ENCODE measurements around the gene MAGEB2. TPM values are rescaled to one million over a fixed set of nuclear protein-coding genes. Genes with fewer than 3 reads are reported as not detected.
A peak's percentile ranks its signal among the peaks of the same experiment; 100 is the strongest.

The MAGEB2 gene
- total and polyA plus RNA-seq, 5 donors from 2014 or later = not detected

DNA sequence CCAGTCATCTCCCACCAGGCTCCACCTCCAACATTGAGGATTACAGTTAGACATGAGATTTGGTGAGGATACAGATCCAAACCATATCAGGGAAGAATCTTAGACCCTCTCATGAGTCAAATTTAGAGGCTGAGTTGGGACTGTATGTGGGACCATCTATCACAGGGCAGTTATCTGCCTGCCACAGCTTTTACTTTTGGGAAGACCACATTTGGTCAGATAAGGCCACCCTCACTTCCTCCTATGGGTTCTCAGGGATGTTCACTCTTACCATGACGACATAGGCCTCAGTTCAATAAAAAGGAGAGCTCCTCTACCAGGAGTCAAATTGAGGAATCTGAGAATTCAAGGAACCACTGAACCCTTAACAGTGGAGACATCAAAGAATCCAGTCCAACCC, 2.1 kb downstream of the MAGEB2 start:
- H3K4me3 ChIP-seq (ENCODE audit: low read depth, low read length) = no peak overlapping the region
- Mint-ChIP-seq H3K9me3 (peaks cover 0 to 2% (median 0%) of the 10 kb centered on the region in 7 donors), H3K27me3 (no peaks in the 10 kb centered on the region), H3K4me1 (no peaks in the 10 kb centered on the region), H3K36me3 (no peaks in the 10 kb centered on the region), H3K27ac (no peak overlapping the region), H3K4me3 (no peak overlapping the region)
- H3K36me3 ChIP-seq (ENCODE audit: control insufficient read depth, insufficient read depth, low read length) = no peaks in the 10 kb centered on the region
- DNase-seq (no peak), ATAC-seq (ENCODE audit: low read depth in 2 of 2) (no peak)
- H3K27me3 ChIP-seq (ENCODE audit: control insufficient read depth, insufficient read depth, low read length) = no peaks in the 10 kb centered on the region
- H3K9me3 ChIP-seq (ENCODE audit: control insufficient read depth in 2 of 2, low read length in 2 of 2) = no peaks in the 10 kb centered on the region
- H3K27ac ChIP-seq (ENCODE audit: insufficient read depth, low read length, poor library complexity, severe bottlenecking) = no peak overlapping the region
- no peaks in the 10 kb centered on the region for H3K4me1 ChIP-seq (ENCODE audit: control insufficient read depth, insufficient read depth, low read length, poor library complexity, severe bottlenecking)

DNA sequence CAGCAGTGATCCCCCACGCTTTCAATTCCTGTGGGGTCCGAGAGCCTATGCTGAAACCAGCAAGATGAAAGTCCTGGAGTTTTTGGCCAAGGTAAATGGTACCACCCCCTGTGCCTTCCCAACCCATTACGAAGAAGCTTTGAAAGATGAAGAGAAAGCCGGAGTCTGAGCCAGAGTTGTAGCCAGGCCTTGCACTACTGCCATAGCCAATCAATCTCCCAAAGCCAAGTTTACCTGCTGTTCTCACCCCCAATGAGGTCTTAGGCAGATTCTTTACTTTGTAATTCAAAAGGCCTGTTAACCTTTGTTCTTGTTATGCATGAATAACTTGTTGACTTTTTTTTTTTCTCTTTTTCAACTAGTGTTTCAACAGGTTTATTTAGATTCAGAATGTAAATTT, 4.0 kb downstream of the MAGEB2 start:
- no peak for ATAC-seq (ENCODE audit: low read depth in 2 of 2)

DNA sequence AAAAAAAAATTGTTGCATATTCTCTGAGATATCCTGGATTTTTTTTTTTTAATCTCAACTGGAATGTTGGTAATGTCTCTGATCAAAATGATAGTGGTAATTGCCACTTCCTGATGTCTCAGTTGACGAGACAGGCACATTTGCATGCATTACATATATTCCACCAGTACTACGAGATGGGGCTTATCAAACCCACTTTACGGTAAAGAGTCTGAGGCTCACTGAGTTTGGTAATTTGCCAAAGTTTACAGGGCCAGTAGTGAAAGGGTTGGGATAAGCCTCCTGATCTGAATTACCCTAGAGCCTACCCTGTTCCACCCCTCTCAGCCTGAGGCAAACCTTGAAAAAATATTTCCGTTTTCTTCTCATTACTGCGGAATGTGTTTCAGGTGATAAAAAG, 5.3 kb downstream of the MAGEB2 start:
- Histone ChIP-seq H3K4me3 (ENCODE audit: low read depth, low read length) (no peak overlapping the region), H3K9me3 (ENCODE audit: control insufficient read depth in 2 of 2, low read length in 2 of 2) (no peaks in the 10 kb centered on the region), H3K27ac (ENCODE audit: insufficient read depth, low read length, poor library complexity, severe bottlenecking) (no peak overlapping the region), H3K36me3 (ENCODE audit: control insufficient read depth, insufficient read depth, low read length) (no peaks in the 10 kb centered on the region), H3K4me1 (ENCODE audit: control insufficient read depth, insufficient read depth, low read length, poor library complexity, severe bottlenecking) (no peaks in the 10 kb centered on the region), H3K27me3 (ENCODE audit: control insufficient read depth, insufficient read depth, low read length) (no peaks in the 10 kb centered on the region)
- no peak for ATAC-seq (ENCODE audit: low read depth in 2 of 2)
- Mint-ChIP-seq H3K4me3 (no peak overlapping the region), H3K27me3 (no peaks in the 10 kb centered on the region), H3K9me3 (no peaks in the 10 kb centered on the region), H3K4me1 (no peaks in the 10 kb centered on the region), H3K36me3 (no peaks in the 10 kb centered on the region), H3K27ac (no peak overlapping the region)
- DNase-seq = no peak

More for the DNA sequence above, 4.0 kb downstream of the MAGEB2 start:
- H3K27me3 ChIP-seq (ENCODE audit: control insufficient read depth, insufficient read depth, low read length) = no peaks in the 10 kb centered on the region
- H3K36me3 ChIP-seq (ENCODE audit: control insufficient read depth, insufficient read depth, low read length) = no peaks in the 10 kb centered on the region
- Mint-ChIP-seq H3K4me1 (no peaks in the 10 kb centered on the region), H3K36me3 (no peaks in the 10 kb centered on the region), H3K27me3 (no peaks in the 10 kb centered on the region), H3K9me3 (no peaks in the 10 kb centered on the region), H3K4me3 (no peak overlapping the region), H3K27ac (no peak overlapping the region)
- no peaks in the 10 kb centered on the region for H3K9me3 ChIP-seq (ENCODE audit: control insufficient read depth in 2 of 2, low read length in 2 of 2)
- no peak overlapping the region for H3K27ac ChIP-seq (ENCODE audit: insufficient read depth, low read length, poor library complexity, severe bottlenecking)
- no peak overlapping the region for H3K4me3 ChIP-seq (ENCODE audit: low read depth, low read length)
- no peaks in the 10 kb centered on the region for H3K4me1 ChIP-seq (ENCODE audit: control insufficient read depth, insufficient read depth, low read length, poor library complexity, severe bottlenecking)
- no peak for DNase-seq

DNA sequence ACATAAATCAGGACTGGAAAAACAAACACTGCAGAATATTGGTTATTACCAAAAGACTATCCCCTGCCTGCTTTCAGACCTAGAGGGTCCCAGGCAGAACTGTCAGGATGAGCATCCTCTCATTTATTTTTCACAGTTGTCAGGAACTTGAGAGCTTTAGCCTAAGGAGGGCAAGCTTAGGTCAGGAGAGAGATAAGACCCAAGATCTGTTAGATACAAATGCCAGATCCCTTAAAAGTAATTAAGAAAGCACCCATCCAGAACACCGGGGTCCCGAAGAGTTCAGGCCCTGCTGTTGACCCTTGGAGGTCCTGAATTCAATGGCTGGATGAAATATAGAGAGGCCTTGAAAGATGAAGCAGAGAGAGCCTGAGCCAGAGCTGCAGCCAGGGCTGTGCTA, 9.2 kb downstream of the MAGEB2 start:
- Histone ChIP-seq H3K36me3 (ENCODE audit: control insufficient read depth, insufficient read depth, low read length) (no peaks in the 10 kb centered on the region), H3K27ac (ENCODE audit: insufficient read depth, low read length, poor library complexity, severe bottlenecking) (no peak overlapping the region), H3K4me3 (ENCODE audit: low read depth, low read length) (no peak overlapping the region), H3K27me3 (ENCODE audit: control insufficient read depth, insufficient read depth, low read length) (no peaks in the 10 kb centered on the region), H3K9me3 (ENCODE audit: control insufficient read depth in 2 of 2, low read length in 2 of 2) (no peaks in the 10 kb centered on the region), H3K4me1 (ENCODE audit: control insufficient read depth, insufficient read depth, low read length, poor library complexity, severe bottlenecking) (no peaks in the 10 kb centered on the region)
- Mint-ChIP-seq H3K4me1 (no peaks in the 10 kb centered on the region), H3K27me3 (no peaks in the 10 kb centered on the region), H3K27ac (no peak overlapping the region), H3K9me3 (no peaks in the 10 kb centered on the region), H3K4me3 (no peak overlapping the region), H3K36me3 (no peaks in the 10 kb centered on the region)
- DNase-seq = no peak
- ATAC-seq (ENCODE audit: low read depth in 2 of 2) = no peak

DNA sequence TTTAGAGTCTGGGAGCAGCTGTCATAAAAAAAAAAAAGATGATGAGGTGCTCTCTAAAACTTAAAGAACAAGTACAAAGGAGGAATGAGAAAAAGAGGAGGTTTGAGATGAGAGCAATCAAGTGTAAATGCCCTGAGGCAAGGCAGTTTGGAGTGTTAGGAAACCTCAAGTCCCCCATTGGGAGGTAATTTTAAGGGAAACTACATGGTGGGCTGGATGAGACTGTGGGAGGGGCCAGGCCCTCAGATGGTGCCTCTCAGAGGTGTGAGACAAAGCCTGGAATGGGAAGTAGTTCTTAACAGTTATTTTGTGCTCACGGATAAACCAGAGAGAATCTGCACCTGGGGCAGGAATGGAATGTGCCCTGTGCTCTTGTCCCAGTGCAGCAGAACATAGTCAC, 13.2 kb downstream of the MAGEB2 start:
- no peaks in the 10 kb centered on the region for H3K9me3 ChIP-seq (ENCODE audit: control insufficient read depth in 2 of 2, low read length in 2 of 2)
- Mint-ChIP-seq H3K9me3 (no peaks in the 10 kb centered on the region), H3K27ac (peak overlapping the region in 1 of 3 donors; percentile 11), H3K36me3 (no peaks in the 10 kb centered on the region), H3K4me1 (no peaks in the 10 kb centered on the region), H3K4me3 (no peak overlapping the region), H3K27me3 (no peaks in the 10 kb centered on the region)
- H3K27me3 ChIP-seq (ENCODE audit: control insufficient read depth, insufficient read depth, low read length) = no peaks in the 10 kb centered on the region
- H3K4me1 ChIP-seq (ENCODE audit: control insufficient read depth, insufficient read depth, low read length, poor library complexity, severe bottlenecking) = no peaks in the 10 kb centered on the region
- no peak for ATAC-seq (ENCODE audit: low read depth in 2 of 2)
- H3K36me3 ChIP-seq (ENCODE audit: control insufficient read depth, insufficient read depth, low read length) = no peaks in the 10 kb centered on the region
- no peak overlapping the region for H3K27ac ChIP-seq (ENCODE audit: insufficient read depth, low read length, poor library complexity, severe bottlenecking)
- no peak for DNase-seq
- H3K4me3 ChIP-seq (ENCODE audit: low read depth, low read length) = no peak overlapping the region

DNA sequence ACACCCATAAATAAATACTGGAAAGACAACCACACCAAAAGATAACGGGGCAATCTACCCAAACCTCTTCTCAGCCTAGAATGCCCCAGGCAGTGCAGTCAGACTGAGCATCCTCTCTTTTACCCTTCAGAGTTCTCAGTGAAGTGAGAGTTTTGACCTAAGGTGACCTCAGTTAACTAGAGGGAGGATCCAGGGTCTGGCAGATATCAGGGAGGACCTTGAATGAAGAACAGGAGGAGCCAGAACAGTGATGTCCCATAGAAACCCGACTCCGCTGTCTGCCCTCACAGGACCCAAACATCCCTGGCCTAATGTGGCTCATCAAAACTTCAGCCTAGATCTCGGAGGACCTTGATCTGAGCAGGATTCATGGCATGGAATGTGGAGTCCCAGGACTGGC, 15.0 kb downstream of the MAGEB2 start, which contains the start of gene MAGEB3:
Gene MAGEB3, plus strand, starts transcription at position 263 of the 400 bp plus-strand sequence. CDS start 5,268 bp downstream, outside the sequence.
- Histone ChIP-seq H3K27me3 (ENCODE audit: control insufficient read depth, insufficient read depth, low read length) (no peaks in the 10 kb centered on the region), H3K36me3 (ENCODE audit: control insufficient read depth, insufficient read depth, low read length) (no peaks in the 10 kb centered on the region), H3K27ac (ENCODE audit: insufficient read depth, low read length, poor library complexity, severe bottlenecking) (no peak within 1 kb of the TSS), H3K9me3 (ENCODE audit: control insufficient read depth in 2 of 2, low read length in 2 of 2) (no peaks in the 10 kb centered on the region), H3K4me1 (ENCODE audit: control insufficient read depth, insufficient read depth, low read length, poor library complexity, severe bottlenecking) (no peaks in the 10 kb centered on the region), H3K4me3 (ENCODE audit: low read depth, low read length) (no peak within 1 kb of the TSS)
- ATAC-seq (ENCODE audit: low read depth in 2 of 2) (no peak), DNase-seq (no peak)
- Mint-ChIP-seq H3K4me3 (no peak within 1 kb of the TSS), H3K36me3 (no peaks in the 10 kb centered on the region), H3K9me3 (no peaks in the 10 kb centered on the region), H3K27me3 (no peaks in the 10 kb centered on the region), H3K4me1 (no peaks in the 10 kb centered on the region), H3K27ac (no peak within 1 kb of the TSS)

DNA sequence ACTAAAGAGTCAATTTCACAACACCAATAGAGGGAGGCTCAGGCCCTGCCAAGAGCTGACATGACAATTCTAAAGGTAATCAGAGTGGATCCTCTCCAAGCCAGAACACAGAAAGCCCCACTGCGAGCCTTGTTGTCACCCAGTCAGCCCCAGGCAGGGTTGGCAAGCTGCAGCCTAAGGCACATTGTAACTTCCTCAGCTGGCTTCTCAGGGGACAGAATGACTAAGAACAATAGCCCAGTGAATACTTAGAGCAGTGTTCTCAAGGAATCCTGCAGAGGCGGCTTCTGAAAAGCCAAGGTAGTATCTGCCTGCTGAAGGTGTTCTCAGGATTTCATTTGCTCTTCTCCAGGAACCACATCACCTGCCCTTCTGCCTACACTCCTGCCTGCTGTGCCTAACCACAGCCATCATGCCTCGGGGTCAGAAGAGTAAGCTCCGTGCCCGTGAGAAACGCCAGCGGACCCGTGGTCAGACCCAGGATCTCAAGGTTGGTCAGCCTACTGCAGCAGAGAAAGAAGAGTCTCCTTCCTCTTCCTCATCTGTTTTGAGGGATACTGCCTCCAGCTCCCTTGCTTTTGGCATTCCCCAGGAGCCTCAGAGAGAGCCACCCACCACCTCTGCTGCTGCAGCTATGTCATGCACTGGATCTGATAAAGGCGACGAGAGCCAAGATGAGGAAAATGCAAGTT, 26.5 kb downstream of the MAGEB2 start, which contains the start of gene MAGEB4:
Gene MAGEB4, plus strand, starts transcription at position 277 of the 692 bp plus-strand sequence. Its CDS starts 136 bp downstream, at position 413.
- no peak within 1 kb of the TSS for H3K4me3 Mint-ChIP-seq

More for the DNA sequence above, 26.5 kb downstream of the MAGEB2 start, which contains the start of gene MAGEB4:
- ATAC-seq (ENCODE audit: low read depth in 2 of 2) = no peak
- H3K4me1 Mint-ChIP-seq = no peaks in the 10 kb centered on the region
- no peaks in the 10 kb centered on the region for H3K36me3 ChIP-seq (ENCODE audit: control insufficient read depth, insufficient read depth, low read length)
- H3K9me3 Mint-ChIP-seq = peaks cover 0 to 3% (median 0%) of the 10 kb centered on the region in 7 donors
- no peaks in the 10 kb centered on the region for H3K4me1 ChIP-seq (ENCODE audit: control insufficient read depth, insufficient read depth, low read length, poor library complexity, severe bottlenecking)
- no peak within 1 kb of the TSS for H3K27ac ChIP-seq (ENCODE audit: insufficient read depth, low read length, poor library complexity, severe bottlenecking)
- H3K27ac Mint-ChIP-seq = peak within 1 kb of the TSS in 1 of 3 donors; percentile 48
- H3K9me3 ChIP-seq (ENCODE audit: control insufficient read depth in 2 of 2, low read length in 2 of 2) = no peaks in the 10 kb centered on the region
- no peak for DNase-seq
- H3K27me3 Mint-ChIP-seq = no peaks in the 10 kb centered on the region
- H3K27me3 ChIP-seq (ENCODE audit: control insufficient read depth, insufficient read depth, low read length) = no peaks in the 10 kb centered on the region
- H3K36me3 Mint-ChIP-seq = no peaks in the 10 kb centered on the region
- H3K4me3 ChIP-seq (ENCODE audit: low read depth, low read length) = no peak within 1 kb of the TSS
